Measurements from ENCODE around the gene NPHP4.

GRCh38 chr1:5834477-5835178 is 157.6 kb downstream of the NPHP4 start:
- TF ChIP-seq CTCF (IDR thresholded peaks at IDR 0.05; ENCODE audit: low read depth, low read length, missing input control) (no peak), REST (IDR thresholded peaks at IDR 0.05) (no peak), TAF1 (conservative IDR thresholded peaks at IDR 0.05) (no peak), JUND (IDR thresholded peaks at IDR 0.05) (no peak), YY1 (IDR thresholded peaks at IDR 0.05) (no peak), GABPA (IDR thresholded peaks at IDR 0.05 in 1 of 2, conservative IDR thresholded peaks at IDR 0.05 in 1 of 2) (no peak), EGR1 (IDR thresholded peaks at IDR 0.05; ENCODE audit: low read depth in 2 of 2) (no peak), ATF3 (IDR thresholded peaks at IDR 0.05) (no peak), RAD21 (IDR thresholded peaks at IDR 0.05) (no peak), SP1 (IDR thresholded peaks at IDR 0.05) (no peak), HNF4A (conservative IDR thresholded peaks at IDR 0.05) (no peak), RXRA (IDR thresholded peaks at IDR 0.05) (no peak), FOXA1 (IDR thresholded peaks at IDR 0.05) (no peak)
- TF ChIP-seq, protein P1, sequence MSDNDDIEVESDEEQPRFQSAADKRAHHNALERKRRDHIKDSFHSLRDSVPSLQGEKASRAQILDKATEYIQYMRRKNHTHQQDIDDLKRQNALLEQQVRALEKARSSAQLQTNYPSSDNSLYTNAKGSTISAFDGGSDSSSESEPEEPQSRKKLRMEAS (IDR thresholded peaks at IDR 0.05), result no peak

Measured in liver (tissue), 3 donors.